Caco-2 (cell line): ENCODE measurements around the gene LAS1L. TPM values are rescaled to one million over a fixed set of nuclear protein-coding genes. Genes with fewer than 3 reads are reported as not detected.

Experiments
- BruUV-seq: library from RNA; stranded (reverse); fragments of 400-500 nt; replicated peaks from 2 replicates; lab custom pipeline; 2021; lab: Mats Ljungman, UMichigan
- CTCF ChIA-PET: fragments of 300-600 bp; sonication (Branson Sonifier 250); formaldehyde crosslinking; loops from one replicate; lab custom pipeline; 2022; ENCODE audit warnings: antibody characterized with exemption; lab: Charles Lee
- POLR2A ChIA-PET: fragments of 300-600 bp; sonication (Branson Sonifier 250); formaldehyde crosslinking; loops from one replicate; lab custom pipeline; 2022; ENCODE audit warnings: antibody characterized with exemption; lab: Charles Lee
- DNase-seq, 2 experiments: peaks; one replicate each; pipeline versions ENCODE4 v3.0.0 to v3.0.0-alpha.2; 2020 to 2022
- H3K27me3 ChIP-seq: replicated peaks from 2 replicates; pipeline ENCODE4 v1.6.0; 2011; ENCODE audit warnings: low read length; ENCODE audit not compliant: control insufficient read depth, insufficient read depth
- H3K36me3 ChIP-seq: 2 replicates; pipeline ENCODE4 v1.5.1; 2011; ENCODE audit warnings: low read length; ENCODE audit not compliant: control insufficient read depth, insufficient read depth
- H3K4me1 ChIP-seq: fragments of 250-450 bp; sonication (Bioruptor Pico); 2 replicates; pipeline ENCODE4 v1.5.1; 2020; ENCODE audit warnings: mild to moderate bottlenecking
- H3K4me3 ChIP-seq: 2 replicates; pipeline ENCODE4 v1.5.1; 2011; ENCODE audit warnings: low read depth, mild to moderate bottlenecking, control low read depth, low read length
- H3K9me3 ChIP-seq: fragments of 250-450 bp; sonication (Bioruptor Pico); 2 replicates; pipeline ENCODE4 v1.5.1; 2020; ENCODE audit warnings: mild to moderate bottlenecking, moderate library complexity
- H3K27ac Mint-ChIP-seq: one replicate; pipeline ENCODE4 v1.8.0; 2022; ENCODE audit warnings: mixed read lengths; ENCODE audit not compliant: unreplicated experiment
- H3K27me3 Mint-ChIP-seq: one replicate; pipeline ENCODE4 v1.8.0; 2022; ENCODE audit warnings: mixed read lengths; ENCODE audit not compliant: insufficient read depth, unreplicated experiment
- H3K36me3 Mint-ChIP-seq: one replicate; pipeline ENCODE4 v1.8.0; 2022; ENCODE audit warnings: mild to moderate bottlenecking, mixed read lengths; ENCODE audit not compliant: insufficient read depth, unreplicated experiment
- H3K4me1 Mint-ChIP-seq: one replicate; pipeline ENCODE4 v1.8.0; 2022; ENCODE audit warnings: low read depth, mixed read lengths; ENCODE audit not compliant: unreplicated experiment
- H3K4me3 Mint-ChIP-seq: one replicate; pipeline ENCODE4 v1.8.0; 2022; ENCODE audit warnings: mild to moderate bottlenecking, moderate library complexity, mixed read lengths; ENCODE audit not compliant: unreplicated experiment
- H3K9me3 Mint-ChIP-seq: one replicate; pipeline ENCODE4 v1.8.0; 2022; ENCODE audit warnings: mixed read lengths; ENCODE audit not compliant: unreplicated experiment
- CTCF ChIP-seq, 2 experiments: fragments of 200-600 bp in 1 of 2; IDR thresholded peaks; 1 replicate in 1 of 2; 2 replicates in 1 of 2; pipeline versions ENCODE4 v1.5.1 to v1.8.0; 2011 to 2022; ENCODE audit warnings: antibody characterized with exemption in 1 of 2, control low read depth in 1 of 2, inconsistent platforms in 1 of 2, low read depth in 1 of 2, low read length in 1 of 2, mild to moderate bottlenecking in 1 of 2, moderate library complexity in 1 of 2; ENCODE audit not compliant: insufficient read depth in 1 of 2, severe bottlenecking in 1 of 2, unreplicated experiment in 1 of 2
- intact Hi-C: fragments of 100-400 bp; cut with micrococcal nuclease; formaldehyde crosslinking; loops from one replicate; pipeline ENCODE4 v1.10.0; 2022; ENCODE audit not compliant: unreplicated experiment
- total RNA-seq: library from RNA; stranded (reverse); gene quantifications from 2 replicates; pipeline ENCODE4 v1.2.3, GENCODE V29; 2022

The LAS1L gene
- total RNA-seq, 1 experiment from 2014 or later = 43.1 TPM

GRCh38 chrX:65508851-65509250 is 25.7 kb downstream of the LAS1L start:
- Histone ChIP-seq H3K9me3 (no peaks in the 10 kb centered on the region), H3K4me3 (no peak overlapping the region), H3K4me1 (no peaks in the 10 kb centered on the region), H3K36me3 (no peaks in the 10 kb centered on the region), H3K27me3 (no peaks in the 10 kb centered on the region)
- BruUV-seq = no TSS peak
- CTCF ChIA-PET = no interaction called here
- POLR2A ChIA-PET = no interaction called here
- Mint-ChIP-seq H3K4me3 (no peak overlapping the region), H3K9me3 (no peaks in the 10 kb centered on the region), H3K27ac (no peak overlapping the region), H3K4me1 (no peaks in the 10 kb centered on the region), H3K27me3 (no peaks in the 10 kb centered on the region), H3K36me3 (peaks cover 8% of the 10 kb centered on the region)
- intact Hi-C loops = no loop called here
- DNase-seq = no peak
- no peak for TF ChIP-seq CTCF (IDR thresholded peaks at IDR 0.05; ENCODE audit: insufficient read depth in 1 of 2, low read depth in 1 of 2, low read length in 1 of 2, severe bottlenecking in 1 of 2, unreplicated experiment in 1 of 2)

DNA sequence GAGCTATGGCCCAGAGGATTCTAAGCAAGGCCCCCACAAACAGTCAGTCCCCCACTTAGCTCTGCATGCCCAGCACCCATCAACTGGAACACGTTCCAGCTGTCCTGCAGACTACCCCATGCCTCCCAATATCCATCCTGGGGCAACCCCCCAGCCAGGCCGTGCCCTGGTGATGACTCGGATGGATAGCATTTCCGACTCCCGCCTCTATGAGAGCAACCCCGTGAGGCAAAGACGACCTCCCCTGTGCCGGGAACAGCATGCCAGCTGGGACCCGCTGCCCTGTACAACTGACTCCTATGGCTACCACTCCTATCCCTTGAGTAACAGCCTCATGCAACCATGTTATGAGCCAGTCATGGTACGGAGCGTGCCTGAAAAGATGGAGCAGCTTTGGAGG is 32.0 kb downstream of the LAS1L start:
- Histone ChIP-seq H3K36me3 (no peaks in the 10 kb centered on the region), H3K4me1 (no peaks in the 10 kb centered on the region), H3K9me3 (no peaks in the 10 kb centered on the region), H3K27me3 (no peaks in the 10 kb centered on the region), H3K4me3 (no peak overlapping the region)
- Mint-ChIP-seq H3K36me3 (no peaks in the 10 kb centered on the region), H3K9me3 (no peaks in the 10 kb centered on the region), H3K27me3 (no peaks in the 10 kb centered on the region), H3K27ac (no peak overlapping the region), H3K4me1 (no peaks in the 10 kb centered on the region), H3K4me3 (no peak overlapping the region)
- DNase-seq = no peak
- CTCF ChIA-PET = no interaction called here
- no peak for TF ChIP-seq CTCF (IDR thresholded peaks at IDR 0.05; ENCODE audit: insufficient read depth in 1 of 2, low read depth in 1 of 2, low read length in 1 of 2, severe bottlenecking in 1 of 2, unreplicated experiment in 1 of 2)
- BruUV-seq = no TSS peak
- POLR2A ChIA-PET = no interaction called here
- intact Hi-C loops = no loop called here

GRCh38 chrX:65493431-65493830 is 41.2 kb downstream of the LAS1L start:
- intact Hi-C loops = no loop called here
- ChIA-PET POLR2A (no interaction called here), CTCF (no interaction called here)
- Mint-ChIP-seq H3K27me3 (no peaks in the 10 kb centered on the region), H3K9me3 (no peaks in the 10 kb centered on the region), H3K4me3 (no peak overlapping the region), H3K4me1 (no peaks in the 10 kb centered on the region), H3K27ac (no peak overlapping the region), H3K36me3 (no peaks in the 10 kb centered on the region)
- Histone ChIP-seq H3K27me3 (no peaks in the 10 kb centered on the region), H3K4me3 (no peak overlapping the region), H3K9me3 (no peaks in the 10 kb centered on the region), H3K4me1 (no peaks in the 10 kb centered on the region), H3K36me3 (no peaks in the 10 kb centered on the region)
- no TSS peak for BruUV-seq
- DNase-seq = no peak
- TF ChIP-seq CTCF (IDR thresholded peaks at IDR 0.05; ENCODE audit: insufficient read depth in 1 of 2, low read depth in 1 of 2, low read length in 1 of 2, severe bottlenecking in 1 of 2, unreplicated experiment in 1 of 2) = no peak
